OCI-LY7 (cell line): Measurements from ENCODE around the gene ARHGAP28.

Experiments
- EZH2phosphoT487 ChIP-seq: fragments of 200-600 bp; sonication (generic); IDR thresholded peaks from 2 replicates; pipeline ENCODE4 v1.6.1; 2018; ENCODE audit warnings: low read depth, borderline replicate concordance, mild to moderate bottlenecking, mixed run types, antibody characterized with exemption, low read length, moderate library complexity, mixed read lengths
- TF ChIP-seq, protein P1 (sequence below): fragments of 200-600 bp; sonication (generic); conservative IDR thresholded peaks from 2 replicates; pipeline ENCODE4 v1.5.1; 2014; ENCODE audit warnings: mild to moderate bottlenecking, antibody characterized with exemption, low read length, moderate library complexity, mixed read lengths

DNA sequence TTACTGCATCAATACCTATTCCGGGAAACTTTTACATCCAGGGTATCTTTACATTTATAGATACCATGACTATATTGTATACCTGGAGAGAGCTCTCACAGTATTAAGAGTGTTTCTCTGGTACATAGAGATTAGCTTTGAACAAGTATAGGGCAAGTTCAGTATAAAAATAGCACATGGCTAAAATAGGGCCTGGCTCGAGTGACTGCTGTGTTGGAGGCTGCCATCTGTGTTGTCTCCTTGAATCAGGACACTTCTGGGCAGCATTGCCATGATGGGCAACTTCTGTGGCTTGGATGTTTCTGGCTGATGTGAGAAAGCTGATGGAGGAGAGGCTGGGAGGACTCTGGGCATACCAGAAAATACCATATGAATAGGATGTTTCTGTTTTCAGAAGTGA lies 18.7 kb downstream of the ARHGAP28 start:
- TF ChIP-seq, protein P1, sequence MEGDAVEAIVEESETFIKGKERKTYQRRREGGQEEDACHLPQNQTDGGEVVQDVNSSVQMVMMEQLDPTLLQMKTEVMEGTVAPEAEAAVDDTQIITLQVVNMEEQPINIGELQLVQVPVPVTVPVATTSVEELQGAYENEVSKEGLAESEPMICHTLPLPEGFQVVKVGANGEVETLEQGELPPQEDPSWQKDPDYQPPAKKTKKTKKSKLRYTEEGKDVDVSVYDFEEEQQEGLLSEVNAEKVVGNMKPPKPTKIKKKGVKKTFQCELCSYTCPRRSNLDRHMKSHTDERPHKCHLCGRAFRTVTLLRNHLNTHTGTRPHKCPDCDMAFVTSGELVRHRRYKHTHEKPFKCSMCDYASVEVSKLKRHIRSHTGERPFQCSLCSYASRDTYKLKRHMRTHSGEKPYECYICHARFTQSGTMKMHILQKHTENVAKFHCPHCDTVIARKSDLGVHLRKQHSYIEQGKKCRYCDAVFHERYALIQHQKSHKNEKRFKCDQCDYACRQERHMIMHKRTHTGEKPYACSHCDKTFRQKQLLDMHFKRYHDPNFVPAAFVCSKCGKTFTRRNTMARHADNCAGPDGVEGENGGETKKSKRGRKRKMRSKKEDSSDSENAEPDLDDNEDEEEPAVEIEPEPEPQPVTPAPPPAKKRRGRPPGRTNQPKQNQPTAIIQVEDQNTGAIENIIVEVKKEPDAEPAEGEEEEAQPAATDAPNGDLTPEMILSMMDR = no peak
- no peak for TF ChIP-seq EZH2phosphoT487
